D721Med (cell line): Measurements from ENCODE around the gene OVOL1.
A peak's percentile ranks its signal among the peaks of the same experiment; 100 is the strongest.

Source experiments
- DNase-seq: peaks from one replicate; pipeline ENCODE4 v3.0.0; 2011; ENCODE audit warnings: low spot score; ENCODE audit not compliant: insufficient read length
- FAIRE-seq: peaks from 2 replicates; lab custom pipeline; 2011; peaks lifted over from hg19 to GRCh38; lab: Jason Lieb, UNC
- CTCF ChIP-seq: IDR thresholded peaks from 2 replicates; pipeline ENCODE4 v1.5.1; 2012; ENCODE audit warnings: mild to moderate bottlenecking, control low read depth; ENCODE audit not compliant: insufficient read depth; ENCODE audit errors: missing control alignments

OVOL1 gene

GRCh38 chr11:65771589-65772112 lies 15.2 kb upstream of the OVOL1 start:
- no peak for FAIRE-seq

GRCh38 chr11:65773784-65774411 lies 13.0 kb upstream of the OVOL1 start:
- peak; percentile 40 for TF ChIP-seq CTCF
- no peak for FAIRE-seq
- DNase-seq = no peak

More at GRCh38 chr11:65771589-65772112, 15.2 kb upstream of the OVOL1 start:
- no peak for TF ChIP-seq CTCF
- DNase-seq = no peak

GRCh38 chr11:65774525-65775306 lies 12.1 kb upstream of the OVOL1 start:
- DNase-seq (no peak), FAIRE-seq (no peak)
- TF ChIP-seq CTCF = no peak

GRCh38 chr11:65776196-65776595 lies 10.7 kb upstream of the OVOL1 start:
- DNase-seq = no peak
- no peak for TF ChIP-seq CTCF
- no peak for FAIRE-seq

- no peak for FAIRE-seq
- TF ChIP-seq CTCF = no peak
Observed at GRCh38 chr11:65776710-65777141, 10.1 kb upstream of the OVOL1 start.

GRCh38 chr11:65777241-65777640 lies 9.6 kb upstream of the OVOL1 start:
- no peak for TF ChIP-seq CTCF
- no peak for DNase-seq
- FAIRE-seq = no peak

More at GRCh38 chr11:65776710-65777141, 10.1 kb upstream of the OVOL1 start:
- no peak for DNase-seq

- FAIRE-seq = no peak
- no peak for DNase-seq
Observed at GRCh38 chr11:65777821-65778361, 9.0 kb upstream of the OVOL1 start.

More at GRCh38 chr11:65777821-65778361, 9.0 kb upstream of the OVOL1 start:
- no peak for TF ChIP-seq CTCF
